H7 (cell line): Measurements from ENCODE around the gene SEC14L5. TPM values are rescaled to one million over a fixed set of nuclear protein-coding genes. Genes with fewer than 3 reads are reported as not detected.

Source experiments
- DNase-seq: peaks from one replicate; pipeline ENCODE4 v3.0.0; 2012
- H3K27me3 ChIP-seq: 2 replicates; pipeline ENCODE4 v1.6.0; 2011; ENCODE audit warnings: mild to moderate bottlenecking, low read length; ENCODE audit not compliant: control insufficient read depth, insufficient read depth
- H3K36me3 ChIP-seq: replicated peaks from 2 replicates; pipeline ENCODE4 v1.5.1; 2011; ENCODE audit warnings: low read length; ENCODE audit not compliant: control insufficient read depth, insufficient read depth
- H3K4me3 ChIP-seq: 2 replicates; pipeline ENCODE4 v1.5.1; 2011; ENCODE audit warnings: low read depth, mild to moderate bottlenecking, control low read depth, low read length, moderate library complexity; ENCODE audit not compliant: insufficient read depth
- total RNA-seq: library from RNA; depleted of rRNA; stranded (reverse); fragments of >200 nt; shearing (Covaris generic); gene quantifications from 2 replicates; pipeline ENCODE4 v1.2.3, GENCODE V29; 2014; rRNA removed

Gene SEC14L5
- total RNA-seq: 2.1 and 2.4 TPM in 2 replicates

GRCh38 chr16:4957720-4958509 is at the start of gene SEC14L5:
Gene SEC14L5, plus strand, starts transcription at chr16:4958330. Its CDS starts 994 bp downstream, at chr16:4959324.
- DNase-seq: peak; percentile 100
- H3K4me3 ChIP-seq: peak within 1 kb of the TSS; percentile 60
- peaks cover 6% of the 10 kb centered on the region for H3K27me3 ChIP-seq
- H3K36me3 ChIP-seq: no peaks in the 10 kb centered on the region

GRCh38 chr16:4908854-4909401 is 49.2 kb upstream of the SEC14L5 start:
- no peaks in the 10 kb centered on the region for H3K36me3 ChIP-seq
- H3K4me3 ChIP-seq: no peak overlapping the region
- DNase-seq: peak; percentile 45
- H3K27me3 ChIP-seq: no peaks in the 10 kb centered on the region

DNA sequence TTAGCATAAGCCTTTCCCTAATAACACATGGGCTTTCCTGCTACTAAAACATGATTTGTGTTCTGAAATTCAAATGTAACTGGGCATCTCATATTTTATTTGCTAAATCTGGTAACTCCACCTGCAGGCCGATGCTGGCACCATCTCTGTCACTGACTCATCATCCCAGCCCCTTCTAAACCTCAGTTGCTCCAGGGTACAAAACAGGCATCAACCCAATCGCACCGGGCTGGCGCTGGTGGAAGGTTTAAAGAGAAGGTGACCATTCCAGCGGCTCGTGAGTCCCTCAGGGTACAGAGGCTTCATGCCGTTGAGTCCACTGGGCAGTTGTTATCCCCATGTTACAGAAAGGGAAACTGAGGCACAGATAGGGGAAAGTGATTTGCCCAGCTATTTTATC is 48.3 kb upstream of the SEC14L5 start:
- H3K4me3 ChIP-seq: no peak overlapping the region
- no peaks in the 10 kb centered on the region for H3K27me3 ChIP-seq
- peak; percentile 51 for DNase-seq
- no peaks in the 10 kb centered on the region for H3K36me3 ChIP-seq

DNA sequence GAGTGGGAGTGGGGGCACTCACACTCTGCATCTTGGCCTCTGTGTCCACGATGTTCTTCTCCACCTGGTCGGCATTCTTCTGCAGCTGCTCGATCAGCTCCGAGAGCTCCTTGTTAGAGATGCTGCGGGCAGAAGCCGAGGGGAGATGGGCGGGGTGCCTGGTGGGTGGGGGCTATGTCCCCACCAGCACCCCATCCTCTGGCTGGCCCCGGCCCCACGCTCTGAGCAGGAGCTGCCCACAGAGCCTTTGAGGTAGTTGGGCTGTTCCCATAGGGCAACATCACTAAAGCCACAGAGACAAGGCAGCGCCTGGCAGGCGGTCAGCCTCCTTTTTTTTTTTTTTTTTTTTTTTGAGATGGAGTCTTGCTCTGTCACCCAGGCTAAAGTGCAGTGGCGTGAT is 47.3 kb upstream of the SEC14L5 start:
- H3K27me3 ChIP-seq: no peaks in the 10 kb centered on the region
- no peak overlapping the region for H3K4me3 ChIP-seq
- no peaks in the 10 kb centered on the region for H3K36me3 ChIP-seq
- no peak for DNase-seq

DNA sequence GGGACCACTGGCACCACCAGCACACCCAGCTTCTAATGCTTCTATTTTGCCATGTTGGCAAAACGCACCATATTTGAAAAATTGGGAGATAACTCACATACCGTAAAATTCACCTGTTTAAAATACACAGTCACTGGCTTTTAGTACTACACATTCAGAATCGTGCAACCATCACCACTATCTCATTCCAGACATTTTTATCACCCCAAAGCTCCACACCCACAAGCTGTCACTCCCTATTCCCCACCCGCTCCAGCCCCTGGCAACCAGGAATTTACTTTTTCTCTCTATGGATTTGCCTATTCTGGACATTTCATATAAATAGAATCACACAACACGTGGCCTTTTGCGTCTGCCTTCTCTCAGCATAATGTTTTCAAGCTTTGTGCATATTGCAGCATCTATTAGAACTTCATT is 46.2 kb upstream of the SEC14L5 start:
- no peak for DNase-seq
- Histone ChIP-seq H3K27me3 (no peaks in the 10 kb centered on the region), H3K36me3 (no peaks in the 10 kb centered on the region)

DNA sequence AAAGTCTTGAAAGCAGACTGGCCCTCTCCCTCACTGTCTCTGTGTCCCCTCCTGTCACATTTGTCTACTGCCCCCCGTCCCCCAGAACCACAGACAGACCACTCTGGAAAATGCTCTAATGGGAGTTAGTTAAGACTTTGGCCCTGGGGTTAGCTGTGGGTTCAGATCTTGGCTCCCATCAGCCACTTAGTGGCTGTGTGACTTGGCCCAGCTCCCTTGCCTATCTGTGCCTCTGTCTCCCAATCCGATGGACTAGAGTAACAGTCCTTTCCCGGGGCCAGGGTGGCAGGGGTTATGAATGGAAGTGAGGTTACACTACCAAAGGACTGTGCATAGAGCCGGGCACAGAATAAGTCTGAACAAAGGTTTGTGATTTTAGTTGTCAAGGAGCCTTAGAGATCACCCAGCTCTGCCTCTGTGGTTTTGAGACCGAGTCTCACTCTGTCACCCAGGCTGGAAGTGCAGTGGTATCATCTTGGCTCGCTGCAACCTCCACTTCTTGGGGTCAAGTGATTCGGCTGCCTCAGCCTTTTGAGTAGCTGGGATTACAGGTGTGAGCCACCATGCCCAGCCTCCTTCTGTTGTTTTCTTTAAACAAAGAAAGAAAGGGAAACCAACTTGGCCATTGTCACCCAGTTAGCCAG is 44.9 kb upstream of the SEC14L5 start:
- Histone ChIP-seq H3K4me3 (no peak overlapping the region), H3K36me3 (no peaks in the 10 kb centered on the region)
- DNase-seq: no peak

More for the DNA sequence above, 46.2 kb upstream of the SEC14L5 start:
- H3K4me3 ChIP-seq: no peak overlapping the region

GRCh38 chr16:4913774-4914525 is 44.2 kb upstream of the SEC14L5 start:
- H3K4me3 ChIP-seq: no peak overlapping the region
- DNase-seq: no peak
- no peaks in the 10 kb centered on the region for H3K36me3 ChIP-seq
- no peaks in the 10 kb centered on the region for H3K27me3 ChIP-seq

More for the DNA sequence above, 44.9 kb upstream of the SEC14L5 start:
- H3K27me3 ChIP-seq: no peaks in the 10 kb centered on the region

- DNase-seq: no peak
- H3K4me3 ChIP-seq: no peak overlapping the region
- H3K27me3 ChIP-seq: no peaks in the 10 kb centered on the region
- H3K36me3 ChIP-seq: no peaks in the 10 kb centered on the region
Measured at GRCh38 chr16:4914528-4915225, 43.5 kb upstream of the SEC14L5 start.

DNA sequence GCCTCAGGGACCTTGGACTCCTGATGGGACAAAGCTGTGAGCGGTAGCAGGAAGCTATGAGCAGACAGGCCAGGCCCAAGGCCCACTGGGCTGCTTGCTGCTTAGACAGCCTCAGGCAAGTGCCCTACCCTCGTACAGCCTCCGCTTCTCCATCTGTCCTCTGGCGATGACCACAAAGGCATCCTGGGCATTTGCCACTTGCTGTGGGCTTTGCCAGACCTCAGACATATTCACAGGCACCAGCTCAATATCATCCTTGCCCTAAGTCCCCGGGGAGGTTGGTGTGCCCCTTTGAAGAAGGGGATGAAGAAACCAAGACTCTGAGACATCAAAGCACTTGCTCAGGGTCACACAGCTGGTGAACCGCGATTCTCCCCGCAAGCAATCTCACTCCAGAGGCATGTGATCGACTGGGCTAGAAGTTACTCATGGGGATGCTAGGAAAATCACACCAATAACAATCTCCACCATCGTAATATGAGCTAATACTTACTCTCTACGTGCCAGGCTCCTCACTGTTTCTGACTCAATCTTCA is 42.8 kb upstream of the SEC14L5 start:
- no peaks in the 10 kb centered on the region for H3K36me3 ChIP-seq
- H3K27me3 ChIP-seq: no peaks in the 10 kb centered on the region
- no peak overlapping the region for H3K4me3 ChIP-seq
- DNase-seq: no peak

DNA sequence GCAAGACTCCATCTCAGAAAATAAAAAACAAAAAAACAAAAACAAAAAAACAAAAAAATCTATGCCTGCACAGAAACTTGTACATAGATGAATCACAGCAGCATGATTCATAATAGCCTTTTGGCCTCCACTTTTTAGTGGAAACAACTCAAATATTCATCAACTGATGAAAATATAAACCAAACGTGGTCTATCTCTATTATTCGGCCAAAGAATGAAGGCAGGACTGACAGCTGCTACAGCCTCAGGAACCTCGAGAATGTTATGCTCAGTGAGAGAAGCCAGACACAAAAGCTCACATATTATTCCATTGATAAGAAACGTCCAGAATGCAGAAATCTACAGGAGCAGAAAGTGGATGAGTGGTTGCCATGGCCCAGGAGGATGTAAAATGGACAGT is 41.0 kb upstream of the SEC14L5 start:
- Histone ChIP-seq H3K4me3 (no peak overlapping the region), H3K27me3 (no peaks in the 10 kb centered on the region), H3K36me3 (no peaks in the 10 kb centered on the region)
- no peak for DNase-seq

GRCh38 chr16:4918781-4919251 is 39.3 kb upstream of the SEC14L5 start:
- no peaks in the 10 kb centered on the region for H3K27me3 ChIP-seq
- H3K4me3 ChIP-seq: no peak overlapping the region
- no peaks in the 10 kb centered on the region for H3K36me3 ChIP-seq
- DNase-seq: peak; percentile 71

DNA sequence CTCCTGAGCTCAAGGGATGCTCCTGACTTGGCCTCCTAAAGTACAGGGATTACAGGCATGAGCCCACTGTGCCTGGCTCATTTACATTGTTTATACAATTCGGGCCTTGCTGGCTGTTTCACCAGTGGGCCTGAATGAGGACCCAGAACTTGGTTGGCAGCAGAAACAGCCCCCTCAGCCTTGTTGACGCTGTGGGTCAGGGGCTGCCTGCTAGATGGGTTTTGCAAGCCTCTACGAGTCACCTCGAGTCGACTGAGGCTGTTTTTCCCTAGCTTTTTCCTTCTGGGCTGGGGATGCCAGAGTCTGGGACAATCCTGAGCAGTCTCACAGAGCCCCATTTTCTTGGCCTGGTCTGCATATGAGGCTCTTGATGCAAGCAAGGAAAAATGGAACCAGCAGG is 37.3 kb upstream of the SEC14L5 start:
- no peaks in the 10 kb centered on the region for H3K36me3 ChIP-seq
- H3K4me3 ChIP-seq: no peak overlapping the region
- no peak for DNase-seq
- H3K27me3 ChIP-seq: no peaks in the 10 kb centered on the region

- Histone ChIP-seq H3K27me3 (no peaks in the 10 kb centered on the region), H3K36me3 (no peaks in the 10 kb centered on the region), H3K4me3 (no peak overlapping the region)
- peak; percentile 63 for DNase-seq
Measured at GRCh38 chr16:4922721-4923342, 35.3 kb upstream of the SEC14L5 start.
